ENCODE results near the gene SLC22A23. TPM values are rescaled to one million over a fixed set of nuclear protein-coding genes. Genes with fewer than 3 reads are reported as not detected.
A peak's percentile ranks its signal among the peaks of the same experiment; 100 is the strongest.

SLC22A23 gene
- total RNA-seq, 1 donor from 2014 or later, result 5.7 TPM

DNA sequence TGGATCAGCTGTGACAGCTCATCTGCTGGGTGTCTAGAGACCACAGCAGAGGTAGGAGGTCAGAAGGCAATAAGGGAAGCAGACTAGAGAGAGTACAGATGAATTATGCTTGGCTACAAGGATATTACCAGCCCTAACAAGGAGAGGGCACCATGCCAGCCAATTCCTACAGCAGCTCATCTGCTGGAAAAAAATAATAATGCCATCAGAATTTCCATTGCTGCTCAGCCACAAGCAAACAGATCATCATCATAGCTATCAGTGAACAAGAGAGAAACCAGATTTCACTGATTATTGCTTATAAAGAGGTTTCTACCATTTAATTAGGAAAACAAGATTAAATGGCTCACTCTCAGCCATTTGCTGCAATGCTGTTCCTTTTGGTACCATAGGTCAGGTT, 131.6 kb downstream of the SLC22A23 start:
- Mint-ChIP-seq H3K36me3 (ENCODE audit: low read depth, unreplicated experiment) (no peaks in the 10 kb centered on the region), H3K4me1 (ENCODE audit: low read depth, unreplicated experiment) (peaks cover 21% of the 10 kb centered on the region), H3K27me3 (ENCODE audit: low read depth, unreplicated experiment) (no peaks in the 10 kb centered on the region), H3K4me3 (ENCODE audit: unreplicated experiment) (no peak overlapping the region), H3K27ac (ENCODE audit: unreplicated experiment) (peak overlapping the region; percentile 77), H3K9me3 (ENCODE audit: unreplicated experiment) (no peaks in the 10 kb centered on the region)
- Histone ChIP-seq H3K4me1 (ENCODE audit: insufficient read depth, low read length) (peaks cover 51% of the 10 kb centered on the region), H3K9me3 (ENCODE audit: insufficient read depth, low read depth, low read length) (no peaks in the 10 kb centered on the region), H3K9ac (ENCODE audit: low read length) (peak overlapping the region; percentile 76), H3K36me3 (ENCODE audit: insufficient read depth, low read length) (no peaks in the 10 kb centered on the region), H3K79me2 (ENCODE audit: insufficient read depth, low read length) (no peaks in the 10 kb centered on the region), H3K4me2 (ENCODE audit: low read length) (peak overlapping the region; percentile 60), H3K4me3 (ENCODE audit: insufficient read depth, low read depth, low read length) (peak overlapping the region; percentile 28), H2AFZ (ENCODE audit: low read depth, low read length) (no peak overlapping the region), H4K20me1 (ENCODE audit: insufficient read depth, low read length) (no peaks in the 10 kb centered on the region), H3K27me3 (ENCODE audit: insufficient read depth, low read length) (no peaks in the 10 kb centered on the region), H3K27ac (ENCODE audit: low read depth, low read length) (peak overlapping the region; percentile 90)
- no peak for FAIRE-seq
- peak; percentile 70 for DNase-seq (ENCODE audit: low read depth)
- TF ChIP-seq, protein P1, sequence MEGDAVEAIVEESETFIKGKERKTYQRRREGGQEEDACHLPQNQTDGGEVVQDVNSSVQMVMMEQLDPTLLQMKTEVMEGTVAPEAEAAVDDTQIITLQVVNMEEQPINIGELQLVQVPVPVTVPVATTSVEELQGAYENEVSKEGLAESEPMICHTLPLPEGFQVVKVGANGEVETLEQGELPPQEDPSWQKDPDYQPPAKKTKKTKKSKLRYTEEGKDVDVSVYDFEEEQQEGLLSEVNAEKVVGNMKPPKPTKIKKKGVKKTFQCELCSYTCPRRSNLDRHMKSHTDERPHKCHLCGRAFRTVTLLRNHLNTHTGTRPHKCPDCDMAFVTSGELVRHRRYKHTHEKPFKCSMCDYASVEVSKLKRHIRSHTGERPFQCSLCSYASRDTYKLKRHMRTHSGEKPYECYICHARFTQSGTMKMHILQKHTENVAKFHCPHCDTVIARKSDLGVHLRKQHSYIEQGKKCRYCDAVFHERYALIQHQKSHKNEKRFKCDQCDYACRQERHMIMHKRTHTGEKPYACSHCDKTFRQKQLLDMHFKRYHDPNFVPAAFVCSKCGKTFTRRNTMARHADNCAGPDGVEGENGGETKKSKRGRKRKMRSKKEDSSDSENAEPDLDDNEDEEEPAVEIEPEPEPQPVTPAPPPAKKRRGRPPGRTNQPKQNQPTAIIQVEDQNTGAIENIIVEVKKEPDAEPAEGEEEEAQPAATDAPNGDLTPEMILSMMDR (IDR thresholded peaks at IDR 0.05; ENCODE audit: insufficient read depth, low read depth, low read length), result no peak
- no peak for TF ChIP-seq EZH2 (IDR thresholded peaks at IDR 0.05; ENCODE audit: insufficient read depth, low read length)

DNA sequence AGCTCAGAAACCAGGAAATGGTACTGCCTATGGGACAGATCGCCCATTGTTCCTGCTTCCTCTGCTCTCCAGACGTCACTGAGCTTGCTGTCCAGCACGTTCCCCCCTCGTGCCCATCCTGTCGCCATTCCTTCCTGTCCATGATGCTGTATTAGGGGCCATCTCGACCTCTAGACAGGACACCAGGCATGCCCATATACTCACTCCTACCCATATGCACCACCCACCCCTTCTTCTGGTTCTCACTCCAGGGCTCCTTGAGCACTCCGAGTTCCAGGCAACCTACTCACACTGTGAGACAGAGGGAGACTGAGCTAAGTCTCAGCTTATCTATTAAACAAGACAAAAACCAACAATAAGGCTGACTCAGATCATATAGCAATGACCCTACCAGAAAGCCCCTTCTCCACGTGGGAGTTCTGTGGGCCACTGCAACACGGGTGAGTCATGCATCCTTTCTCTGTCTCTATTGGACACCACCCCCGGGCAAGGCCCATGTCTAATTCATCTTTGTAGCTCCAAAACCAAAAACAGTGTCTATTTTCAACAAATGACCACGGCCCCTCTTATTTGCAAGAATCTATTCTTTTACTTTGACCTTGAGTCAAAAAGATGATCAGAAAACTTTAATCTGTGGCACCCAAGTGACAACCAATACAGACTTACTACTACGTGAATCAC, 132.4 kb downstream of the SLC22A23 start:
- H3K27me3 ChIP-seq (ENCODE audit: insufficient read depth, low read length), result no peaks in the 10 kb centered on the region
- Mint-ChIP-seq H3K4me3 (ENCODE audit: unreplicated experiment) (no peak overlapping the region), H3K27me3 (ENCODE audit: low read depth, unreplicated experiment) (peaks cover 5% of the 10 kb centered on the region), H3K36me3 (ENCODE audit: low read depth, unreplicated experiment) (no peaks in the 10 kb centered on the region), H3K4me1 (ENCODE audit: low read depth, unreplicated experiment) (peaks cover 21% of the 10 kb centered on the region), H3K27ac (ENCODE audit: unreplicated experiment) (peak overlapping the region; percentile 77), H3K9me3 (ENCODE audit: unreplicated experiment) (no peaks in the 10 kb centered on the region)
- H3K4me2 ChIP-seq (ENCODE audit: low read length), result peak overlapping the region; percentile 60
- H3K9ac ChIP-seq (ENCODE audit: low read length), result peak overlapping the region; percentile 76
- H3K79me2 ChIP-seq (ENCODE audit: insufficient read depth, low read length), result no peaks in the 10 kb centered on the region
- H3K27ac ChIP-seq (ENCODE audit: low read depth, low read length), result peak overlapping the region; percentile 90
- no peaks in the 10 kb centered on the region for H3K9me3 ChIP-seq (ENCODE audit: insufficient read depth, low read depth, low read length)
- DNase-seq (ENCODE audit: low read depth) (peak; percentile 97), FAIRE-seq (peak; percentile 69)
- no peak for TF ChIP-seq EZH2 (IDR thresholded peaks at IDR 0.05; ENCODE audit: insufficient read depth, low read length)
- TF ChIP-seq, protein P1 (IDR thresholded peaks at IDR 0.05; ENCODE audit: insufficient read depth, low read depth, low read length), result no peak
- no peaks in the 10 kb centered on the region for H3K36me3 ChIP-seq (ENCODE audit: insufficient read depth, low read length)
- no peaks in the 10 kb centered on the region for H4K20me1 ChIP-seq (ENCODE audit: insufficient read depth, low read length)
- peak overlapping the region; percentile 32 for H3K4me3 ChIP-seq (ENCODE audit: insufficient read depth, low read depth, low read length)
- peak overlapping the region; percentile 6 for H2AFZ ChIP-seq (ENCODE audit: low read depth, low read length)
- peaks cover 51% of the 10 kb centered on the region for H3K4me1 ChIP-seq (ENCODE audit: insufficient read depth, low read length)

DNA sequence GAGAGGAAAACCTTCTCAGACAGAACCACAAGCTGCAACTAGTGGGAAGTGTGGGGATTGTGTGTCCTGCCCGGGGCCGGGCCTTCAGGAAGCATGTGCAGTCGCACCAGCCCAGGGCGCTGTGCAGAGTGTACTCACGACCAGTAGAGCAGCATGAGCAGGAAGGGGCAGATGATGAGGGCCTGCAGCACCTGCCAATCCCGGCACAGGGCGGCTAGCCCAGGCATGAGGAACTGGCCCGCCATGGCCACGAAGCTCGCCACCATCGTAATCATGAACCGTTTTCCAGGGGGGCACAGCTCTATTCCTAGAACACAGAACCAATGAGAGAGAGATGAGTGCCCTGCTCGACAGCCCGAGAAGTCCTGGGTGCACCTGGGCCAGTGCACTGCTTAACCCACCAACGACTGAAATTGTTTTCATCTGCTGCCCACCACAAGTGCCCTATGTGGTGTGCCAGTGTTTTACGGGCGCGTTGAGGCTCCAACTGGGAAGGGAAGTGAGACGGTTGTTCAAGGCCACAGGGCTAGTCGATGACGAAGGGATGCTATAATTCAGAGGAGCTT, 133.1 kb downstream of the SLC22A23 start:
- Mint-ChIP-seq H3K36me3 (ENCODE audit: low read depth, unreplicated experiment) (no peaks in the 10 kb centered on the region), H3K27ac (ENCODE audit: unreplicated experiment) (no peak overlapping the region), H3K4me3 (ENCODE audit: unreplicated experiment) (no peak overlapping the region), H3K4me1 (ENCODE audit: low read depth, unreplicated experiment) (peaks cover 21% of the 10 kb centered on the region), H3K27me3 (ENCODE audit: low read depth, unreplicated experiment) (peaks cover 11% of the 10 kb centered on the region), H3K9me3 (ENCODE audit: unreplicated experiment) (no peaks in the 10 kb centered on the region)
- Histone ChIP-seq H3K9me3 (ENCODE audit: insufficient read depth, low read depth, low read length) (no peaks in the 10 kb centered on the region), H3K79me2 (ENCODE audit: insufficient read depth, low read length) (no peaks in the 10 kb centered on the region), H3K4me2 (ENCODE audit: low read length) (peak overlapping the region; percentile 60), H4K20me1 (ENCODE audit: insufficient read depth, low read length) (no peaks in the 10 kb centered on the region), H3K4me3 (ENCODE audit: insufficient read depth, low read depth, low read length) (peak overlapping the region; percentile 32), H3K4me1 (ENCODE audit: insufficient read depth, low read length) (peaks cover 46% of the 10 kb centered on the region), H3K9ac (ENCODE audit: low read length) (peak overlapping the region; percentile 76), H3K27me3 (ENCODE audit: insufficient read depth, low read length) (no peaks in the 10 kb centered on the region), H3K36me3 (ENCODE audit: insufficient read depth, low read length) (no peaks in the 10 kb centered on the region), H2AFZ (ENCODE audit: low read depth, low read length) (peak overlapping the region; percentile 6), H3K27ac (ENCODE audit: low read depth, low read length) (peak overlapping the region; percentile 90)
- TF ChIP-seq, protein P1 (IDR thresholded peaks at IDR 0.05; ENCODE audit: insufficient read depth, low read depth, low read length), result no peak
- no peak for TF ChIP-seq EZH2 (IDR thresholded peaks at IDR 0.05; ENCODE audit: insufficient read depth, low read length)
- FAIRE-seq (no peak), DNase-seq (ENCODE audit: low read depth) (no peak)
